ENCODE measurements around the gene MB.
"Not testable (repeated sequence)": the region's sequence is repeated elsewhere in the genome, so short reads cannot be mapped to it uniquely, and the experiment has no call there.

Gene MB

DNA sequence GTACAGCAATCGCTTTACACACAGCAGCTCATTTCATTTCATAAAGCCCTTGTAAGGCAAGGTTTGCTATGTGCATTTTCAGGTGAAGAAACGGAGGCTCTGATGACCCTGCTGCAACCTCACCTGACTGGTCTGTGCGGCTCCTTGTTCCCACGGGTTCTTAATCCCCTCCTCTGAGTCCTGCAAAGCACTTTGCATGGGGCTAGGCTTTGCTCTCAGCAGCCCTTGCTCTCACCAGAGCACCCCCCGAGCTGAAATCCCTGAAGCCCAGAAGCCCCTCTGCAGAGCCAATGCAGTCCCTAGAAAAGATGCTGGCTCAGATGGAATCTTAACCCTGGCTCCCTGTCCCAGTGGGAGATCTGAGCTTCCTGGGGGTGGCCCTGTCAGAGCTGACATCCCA, 20.1 kb upstream of the MB start:
- no peak for DNase-seq (ENCODE audit: low read depth)

DNA sequence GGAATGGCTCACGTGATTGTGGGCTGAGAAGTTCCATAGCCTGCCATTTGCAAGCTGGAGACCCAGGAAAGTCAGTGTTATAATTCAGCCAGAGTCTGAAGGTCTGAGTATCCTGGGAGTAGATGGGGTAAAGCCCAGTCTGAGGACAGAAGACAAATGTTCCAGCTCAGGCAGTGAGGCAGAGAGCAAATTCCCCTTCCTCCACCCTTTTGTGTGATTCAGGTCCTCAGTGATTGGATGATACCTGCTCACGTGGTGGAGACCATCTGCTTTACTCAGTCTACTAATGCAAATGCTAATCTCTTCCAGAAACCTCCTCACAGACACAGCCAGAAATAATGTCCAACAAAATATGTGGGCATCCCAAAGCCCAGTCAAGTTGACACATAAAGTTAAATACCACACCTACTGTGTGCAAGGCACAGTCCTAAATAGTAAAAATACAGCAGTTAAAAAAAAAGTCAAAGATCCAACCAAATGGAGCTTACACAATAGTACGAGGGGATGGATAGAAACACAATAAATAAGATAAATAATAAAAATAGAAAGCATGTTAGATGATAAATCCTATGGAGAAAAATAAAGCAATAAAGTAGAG, 17.9 kb upstream of the MB start:
- no peak for DNase-seq (ENCODE audit: low read depth)

DNA sequence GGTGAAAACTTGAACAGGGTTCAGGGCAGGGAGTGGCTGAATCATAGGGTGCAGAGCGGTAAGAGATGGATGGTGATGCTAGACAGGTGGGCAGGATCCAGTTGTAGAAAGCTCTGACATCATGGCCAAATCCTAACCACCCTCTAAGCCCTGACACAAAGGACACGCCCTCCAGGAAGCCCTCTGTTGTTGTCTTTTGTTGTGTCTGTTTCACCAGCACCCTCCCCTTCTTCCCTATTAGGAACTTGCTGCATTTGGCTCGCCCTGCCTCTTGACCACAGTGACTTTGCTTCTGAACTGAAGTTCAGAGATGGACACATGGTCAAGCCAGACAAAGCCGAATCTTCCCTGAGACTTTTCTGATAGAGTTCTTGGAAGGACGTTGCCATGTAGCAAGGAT, 16.9 kb upstream of the MB start:
- no peak for DNase-seq (ENCODE audit: low read depth)

DNA sequence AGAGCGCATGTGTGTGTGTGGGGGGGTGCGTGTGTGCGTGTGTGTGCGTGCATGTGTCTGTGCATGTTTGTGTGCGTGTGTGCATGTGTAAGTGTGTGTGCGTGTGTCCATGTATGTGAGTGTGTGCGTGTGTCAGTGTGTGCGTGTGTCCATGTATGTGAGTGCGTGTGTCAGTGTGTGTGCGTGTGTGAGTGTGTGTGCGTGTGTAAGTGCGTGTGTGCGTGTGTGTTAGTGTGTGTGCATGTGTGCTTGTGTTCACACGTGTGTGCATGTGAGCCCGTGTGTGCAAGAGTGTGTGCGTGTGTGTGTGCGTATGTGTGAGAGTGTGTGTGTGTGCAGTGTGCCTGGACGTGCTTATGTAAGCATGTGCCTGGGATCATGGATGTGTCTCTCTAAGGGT, 16.4 kb upstream of the MB start:
- no peak for DNase-seq (ENCODE audit: low read depth)

DNA sequence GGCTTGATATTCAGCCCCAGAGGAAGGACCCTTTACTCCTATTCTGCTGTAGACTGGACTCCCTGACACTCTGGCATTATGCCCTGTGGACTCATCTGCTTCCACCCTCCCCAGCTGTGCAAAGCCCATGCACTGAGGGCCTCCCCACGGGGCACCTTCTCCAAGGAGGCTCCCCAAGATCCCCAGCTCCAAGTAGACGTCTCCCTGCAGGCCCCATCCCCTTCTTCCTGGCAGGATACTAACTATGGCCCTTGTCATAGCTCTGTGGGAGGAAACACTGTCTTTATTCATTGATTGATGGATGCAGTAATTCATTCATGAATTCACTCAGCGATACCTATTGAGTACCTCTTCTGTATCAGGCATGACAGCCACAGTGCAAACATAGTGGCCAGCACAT, 15.8 kb upstream of the MB start:
- DNase-seq (ENCODE audit: low read depth) = no peak

GRCh38 chr22:35631597-35631996, 14.5 kb upstream of the MB start:
- DNase-seq (ENCODE audit: low read depth) = peak; percentile 36

- no peak for DNase-seq (ENCODE audit: low read depth)
Measured at GRCh38 chr22:35630891-35631290, 13.8 kb upstream of the MB start.

- DNase-seq (ENCODE audit: low read depth) = peak; percentile 33
Measured at GRCh38 chr22:35630387-35630793, 13.3 kb upstream of the MB start.

DNA sequence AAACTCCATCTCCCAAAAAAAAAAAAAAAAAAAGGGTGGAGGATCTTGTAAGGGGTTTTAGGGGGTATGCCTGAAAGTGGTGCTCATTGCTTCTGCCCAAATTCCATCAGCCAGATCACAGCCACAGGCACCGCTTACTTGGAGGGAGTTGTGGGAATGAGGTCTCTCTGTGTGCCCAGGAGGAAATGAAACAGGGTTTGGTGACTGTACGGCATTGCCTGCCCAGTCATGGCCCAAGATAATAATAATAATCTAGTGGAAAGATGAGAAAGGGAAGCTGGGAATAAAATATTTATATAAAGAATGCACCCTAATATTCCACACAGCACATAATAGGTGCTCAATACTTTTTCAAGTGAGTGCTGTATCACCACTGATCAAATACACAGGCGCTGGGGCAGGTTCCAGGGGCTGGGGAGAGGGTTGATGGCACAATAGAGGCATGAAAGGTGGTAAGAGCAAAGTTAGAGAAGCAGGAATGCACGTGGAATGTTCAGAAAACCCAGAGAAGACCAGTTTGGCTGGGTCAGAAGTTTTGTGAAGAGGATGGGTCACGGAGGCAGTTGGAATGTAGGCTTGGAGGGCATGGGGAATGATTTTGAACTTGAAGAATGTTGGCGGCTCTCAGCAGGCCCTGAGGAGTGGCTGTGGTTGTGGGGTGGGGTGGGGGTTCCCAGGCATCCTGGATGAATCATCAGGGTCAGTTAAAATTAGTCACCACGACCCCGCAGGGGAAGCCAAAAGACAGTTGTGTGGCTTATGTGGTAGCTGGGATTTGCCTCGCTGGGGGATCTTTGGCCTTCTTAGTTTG, 12.5 kb upstream of the MB start:
- DNase-seq (ENCODE audit: low read depth) = peak; percentile 98

- DNase-seq (ENCODE audit: low read depth) = no peak
Measured at GRCh38 chr22:35628732-35629131, 11.6 kb upstream of the MB start.

- DNase-seq (ENCODE audit: low read depth) = peak; percentile 86
Measured at GRCh38 chr22:35627267-35628041, 10.3 kb upstream of the MB start.

- DNase-seq (ENCODE audit: low read depth) = no peak
Measured at GRCh38 chr22:35625763-35626432, 8.8 kb upstream of the MB start.

DNA sequence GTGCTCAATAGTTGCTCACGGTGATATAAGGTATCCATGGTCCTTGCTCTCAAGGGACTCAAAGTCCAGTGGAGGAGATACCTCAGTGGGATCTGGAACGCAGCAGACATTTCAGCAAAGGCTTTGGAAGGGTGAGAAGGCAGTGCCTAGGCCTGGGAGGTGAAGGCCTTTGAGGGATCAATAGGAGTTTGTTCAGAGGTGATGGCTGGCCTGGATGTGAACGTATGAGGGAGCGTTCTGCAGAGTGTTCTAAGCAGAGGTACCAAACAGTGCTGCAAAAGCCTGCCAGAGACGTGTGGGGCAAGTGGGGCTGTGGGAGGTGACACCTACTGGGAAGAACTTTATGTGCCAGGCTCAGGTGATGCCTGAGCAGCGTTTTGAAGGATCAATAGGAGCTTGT, 7.4 kb upstream of the MB start:
- no peak for DNase-seq (ENCODE audit: low read depth)

DNA sequence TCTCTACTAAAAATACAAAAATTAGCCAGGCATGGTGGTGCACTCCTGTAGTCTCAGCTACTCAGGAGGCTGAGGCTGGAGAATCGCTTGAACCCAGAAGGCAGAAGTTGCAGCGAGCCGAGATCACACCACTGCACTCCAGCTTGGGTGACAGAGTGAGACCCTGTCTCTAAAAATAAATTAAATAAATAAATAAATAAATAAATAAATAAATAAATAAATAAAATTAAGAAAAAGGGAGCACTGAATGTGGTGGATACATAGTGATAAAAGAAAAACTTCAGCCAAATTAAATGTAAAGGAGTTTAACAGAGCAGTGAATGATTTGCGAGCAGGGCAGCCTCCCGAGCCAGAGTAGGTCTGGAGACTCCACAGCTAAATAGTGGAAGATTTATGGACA, 6.8 kb upstream of the MB start:
- DNase-seq (ENCODE audit: low read depth) = not testable (repeated sequence)

DNA sequence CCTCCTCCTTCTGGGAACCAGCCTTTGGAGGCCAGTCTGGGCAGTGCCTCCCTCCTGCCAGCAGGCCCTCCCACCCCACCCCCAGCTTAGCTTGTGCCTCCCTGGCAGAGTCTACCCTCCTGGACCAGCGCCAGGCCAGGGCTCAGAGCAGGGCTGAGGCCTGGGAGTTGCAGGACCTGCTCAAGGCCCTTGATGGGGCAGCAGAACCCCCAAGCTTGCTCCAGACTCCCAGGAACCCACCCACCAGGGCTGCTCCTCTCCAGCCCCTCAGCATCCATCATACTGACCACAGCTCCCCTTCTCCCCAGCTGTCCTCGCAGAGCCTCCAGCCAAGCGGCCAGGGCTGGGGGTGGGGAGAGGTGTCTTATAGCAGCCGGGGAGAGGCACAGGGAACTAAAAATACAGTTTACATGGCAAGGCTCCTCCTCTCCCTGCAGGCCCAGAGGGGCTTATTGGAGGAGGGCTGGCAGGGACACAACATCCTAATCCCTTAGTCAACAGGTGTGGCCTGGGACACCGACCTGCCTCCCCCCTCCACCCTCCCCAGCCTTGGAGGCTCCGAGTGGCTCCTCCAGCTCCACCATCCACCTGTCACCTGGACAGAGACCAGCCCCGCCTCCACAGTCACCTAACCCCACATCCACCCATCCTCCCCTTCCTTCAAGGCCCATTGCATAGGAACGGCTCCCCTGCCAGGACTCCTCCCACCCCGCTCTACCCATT, 5.2 kb upstream of the MB start:
- DNase-seq (ENCODE audit: low read depth) = no peak

DNA sequence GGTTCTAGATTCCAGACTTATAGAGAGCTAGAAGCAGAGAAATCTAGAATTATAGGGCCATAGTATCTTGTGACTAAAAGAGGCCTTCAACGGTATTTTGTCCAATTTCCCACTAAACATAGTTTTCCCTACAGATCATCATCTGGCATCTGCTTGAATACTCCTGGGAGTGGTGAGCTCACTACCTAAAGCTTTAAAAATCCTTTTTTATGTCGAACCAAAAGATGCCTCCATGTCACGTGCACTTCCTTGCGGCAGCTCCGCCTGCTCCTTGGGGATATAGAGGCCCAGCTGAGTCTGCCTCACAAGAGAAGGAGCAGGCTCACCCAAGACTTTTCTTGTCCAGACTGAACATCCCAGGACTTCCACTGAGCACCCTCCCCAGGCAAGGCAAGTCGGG, 4.3 kb upstream of the MB start:
- no peak for DNase-seq (ENCODE audit: low read depth)

DNA sequence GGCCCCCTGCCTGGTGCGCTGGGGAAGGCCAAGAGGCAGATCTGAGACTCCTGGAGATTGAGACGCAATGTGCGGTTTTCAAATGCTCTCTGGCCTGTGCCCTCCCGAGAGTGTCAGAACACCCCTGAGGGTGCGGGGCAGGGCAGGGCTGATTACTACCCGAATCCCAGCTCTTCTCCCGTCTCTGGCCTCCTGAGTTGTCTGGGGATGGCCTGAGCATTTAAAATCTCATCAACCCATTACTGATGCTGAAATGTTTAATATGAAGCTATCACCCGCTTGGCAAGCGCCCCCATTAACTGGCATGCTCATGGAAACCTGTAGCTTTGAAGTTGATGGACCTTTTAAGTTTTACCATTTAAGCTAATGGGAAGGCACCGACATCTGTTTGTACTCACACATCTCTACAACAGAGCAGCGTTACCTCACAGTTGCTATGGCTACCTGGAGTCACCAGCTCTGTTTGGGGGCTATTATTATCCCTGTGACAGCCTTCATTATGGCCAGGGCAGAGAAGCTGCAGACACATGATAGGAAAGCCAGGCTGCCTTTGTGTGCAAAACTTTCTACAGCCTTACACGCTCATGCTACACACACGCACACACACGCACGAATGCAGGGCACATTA, 3.6 kb upstream of the MB start:
- no peak for DNase-seq (ENCODE audit: low read depth)

- DNase-seq (ENCODE audit: low read depth) = no peak
Measured at GRCh38 chr22:35619336-35620094, 2.4 kb upstream of the MB start.

- DNase-seq (ENCODE audit: low read depth) = no peak
Measured at GRCh38 chr22:35618427-35619223, 1.5 kb upstream of the MB start.

DNA sequence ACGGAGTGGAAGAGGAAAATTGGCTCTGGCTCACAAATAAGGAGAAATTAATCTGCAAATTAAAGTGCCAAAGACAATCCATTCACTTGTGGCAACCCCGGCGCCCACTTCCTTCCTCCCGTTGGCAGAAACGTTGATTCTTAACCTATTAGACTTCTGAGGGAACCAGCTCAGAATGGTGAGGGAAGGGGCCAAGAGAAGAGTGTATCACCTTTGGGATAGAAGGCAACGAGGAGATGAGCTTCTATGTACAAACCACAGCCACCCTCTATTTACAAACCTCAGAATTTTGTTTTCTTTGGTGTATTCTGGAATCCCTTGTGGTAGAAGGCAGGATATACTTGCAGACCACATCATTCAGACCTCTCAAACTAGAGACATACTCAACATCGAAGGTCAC, 1.1 kb downstream of the MB start:
- no peak for DNase-seq (ENCODE audit: low read depth)
